ENCODE measurements around the gene CYP2W1. TPM values are rescaled to one million over a fixed set of nuclear protein-coding genes. Genes with fewer than 3 reads are reported as not detected.

Gene CYP2W1
- total RNA-seq: not detected

GRCh38 chr7:983004-983615, at the start of gene CYP2W1:
CYP2W1 (plus strand) TSS chr7:983181; CDS start chr7:983212, 31 bp downstream.
- TF ChIP-seq CTCF (IDR thresholded peaks at IDR 0.05; ENCODE audit: low read depth): no peak

- TF ChIP-seq CTCF (IDR thresholded peaks at IDR 0.05; ENCODE audit: low read depth): no peak
These were observed 48.4 kb upstream of the CYP2W1 start for GRCh38 chr7:934469-935163.

GRCh38 chr7:935164-935873, 47.7 kb upstream of the CYP2W1 start:
- no peak for TF ChIP-seq CTCF (IDR thresholded peaks at IDR 0.05; ENCODE audit: low read depth)

GRCh38 chr7:935874-936385, 47.1 kb upstream of the CYP2W1 start:
- TF ChIP-seq CTCF (IDR thresholded peaks at IDR 0.05; ENCODE audit: low read depth): no peak

- no peak for TF ChIP-seq CTCF (IDR thresholded peaks at IDR 0.05; ENCODE audit: low read depth)
These were observed 46.5 kb upstream of the CYP2W1 start for GRCh38 chr7:936386-937054.

GRCh38 chr7:937856-938484, 45.0 kb upstream of the CYP2W1 start:
- no peak for TF ChIP-seq CTCF (IDR thresholded peaks at IDR 0.05; ENCODE audit: low read depth)

All from subcutaneous adipose tissue (tissue), 4 donors.